ENCODE results near the gene STRA6. TPM values are rescaled to one million over a fixed set of nuclear protein-coding genes. Genes with fewer than 3 reads are reported as not detected.

The STRA6 gene, protein sequence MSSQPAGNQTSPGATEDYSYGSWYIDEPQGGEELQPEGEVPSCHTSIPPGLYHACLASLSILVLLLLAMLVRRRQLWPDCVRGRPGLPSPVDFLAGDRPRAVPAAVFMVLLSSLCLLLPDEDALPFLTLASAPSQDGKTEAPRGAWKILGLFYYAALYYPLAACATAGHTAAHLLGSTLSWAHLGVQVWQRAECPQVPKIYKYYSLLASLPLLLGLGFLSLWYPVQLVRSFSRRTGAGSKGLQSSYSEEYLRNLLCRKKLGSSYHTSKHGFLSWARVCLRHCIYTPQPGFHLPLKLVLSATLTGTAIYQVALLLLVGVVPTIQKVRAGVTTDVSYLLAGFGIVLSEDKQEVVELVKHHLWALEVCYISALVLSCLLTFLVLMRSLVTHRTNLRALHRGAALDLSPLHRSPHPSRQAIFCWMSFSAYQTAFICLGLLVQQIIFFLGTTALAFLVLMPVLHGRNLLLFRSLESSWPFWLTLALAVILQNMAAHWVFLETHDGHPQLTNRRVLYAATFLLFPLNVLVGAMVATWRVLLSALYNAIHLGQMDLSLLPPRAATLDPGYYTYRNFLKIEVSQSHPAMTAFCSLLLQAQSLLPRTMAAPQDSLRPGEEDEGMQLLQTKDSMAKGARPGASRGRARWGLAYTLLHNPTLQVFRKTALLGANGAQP
- total RNA-seq: 30.3 and 47.2 TPM in 2 replicates

DNA sequence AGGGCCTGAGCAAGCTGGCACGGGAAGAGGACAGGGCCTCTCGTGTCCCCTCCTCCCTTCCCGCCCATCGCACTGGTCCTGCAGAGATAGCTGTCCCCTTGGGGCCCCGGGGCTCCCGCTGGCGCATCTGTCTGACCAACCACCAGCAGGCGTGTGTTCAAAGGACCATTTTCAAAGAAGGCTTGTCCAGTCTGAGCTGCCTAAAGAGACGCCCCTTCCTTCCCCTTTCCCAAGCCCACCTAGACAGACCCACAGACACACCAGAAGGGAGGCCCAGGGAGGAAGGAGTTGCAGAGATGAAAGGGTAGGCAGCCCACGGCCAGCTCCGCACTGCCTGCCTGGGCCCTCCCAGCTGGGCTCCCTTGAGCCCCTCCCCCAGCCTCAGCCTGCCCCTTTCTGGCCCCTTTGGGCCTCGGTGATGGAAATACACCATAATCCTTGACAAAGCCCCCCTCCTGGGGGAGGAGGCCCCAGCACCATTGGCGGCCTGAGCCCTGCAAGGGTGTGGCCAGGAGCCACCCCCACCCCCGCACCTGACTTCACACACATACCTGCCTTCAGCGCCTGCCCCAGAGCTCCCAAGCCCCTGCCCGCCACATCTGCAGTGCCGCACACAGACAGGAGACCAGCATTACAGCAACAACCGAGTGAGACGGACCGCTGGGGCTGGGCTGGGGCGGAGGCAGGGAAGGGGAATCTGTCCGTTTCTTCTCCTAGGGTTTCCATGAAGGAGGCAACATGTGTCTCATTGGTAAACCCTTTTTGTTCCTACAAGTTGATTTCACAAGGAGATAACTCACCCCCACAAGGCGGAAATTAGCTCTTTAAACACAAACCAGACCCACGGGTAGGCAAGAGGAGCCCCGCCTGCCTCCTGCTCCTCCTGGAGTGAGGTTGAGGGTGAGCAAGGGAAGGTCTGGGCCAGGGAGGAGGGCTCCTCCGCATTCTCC, at the start of gene STRA6:
STRA6 (minus strand) TSS at position 336 of the 950 bp plus-strand sequence. CDS start 520 bp downstream, outside the sequence.

DNA sequence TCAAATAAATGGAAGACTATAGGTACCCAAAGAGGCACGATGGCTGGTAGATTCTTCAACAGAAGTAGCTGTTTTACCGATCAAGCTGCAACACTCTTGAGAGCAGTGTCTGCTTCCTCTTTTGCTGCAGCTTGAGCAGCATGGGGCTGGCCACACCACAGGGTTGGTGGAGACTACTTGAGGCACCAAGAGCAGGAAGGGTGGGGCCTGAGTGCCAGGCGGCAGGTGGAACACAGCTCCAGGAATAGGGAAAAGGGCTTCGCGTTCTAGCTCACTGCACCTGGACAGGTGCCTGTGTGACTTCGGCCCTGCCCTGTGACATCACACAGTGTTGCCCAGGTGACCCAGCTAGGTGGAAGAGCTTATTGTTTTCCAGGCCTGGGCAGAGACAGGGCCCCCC, 33.4 kb upstream of the STRA6 start, which contains the start of gene CCDC33:
CCDC33 (plus strand) TSS at position 365 of the 400 bp plus-strand sequence. CDS start 394 bp downstream, outside the sequence.

DNA sequence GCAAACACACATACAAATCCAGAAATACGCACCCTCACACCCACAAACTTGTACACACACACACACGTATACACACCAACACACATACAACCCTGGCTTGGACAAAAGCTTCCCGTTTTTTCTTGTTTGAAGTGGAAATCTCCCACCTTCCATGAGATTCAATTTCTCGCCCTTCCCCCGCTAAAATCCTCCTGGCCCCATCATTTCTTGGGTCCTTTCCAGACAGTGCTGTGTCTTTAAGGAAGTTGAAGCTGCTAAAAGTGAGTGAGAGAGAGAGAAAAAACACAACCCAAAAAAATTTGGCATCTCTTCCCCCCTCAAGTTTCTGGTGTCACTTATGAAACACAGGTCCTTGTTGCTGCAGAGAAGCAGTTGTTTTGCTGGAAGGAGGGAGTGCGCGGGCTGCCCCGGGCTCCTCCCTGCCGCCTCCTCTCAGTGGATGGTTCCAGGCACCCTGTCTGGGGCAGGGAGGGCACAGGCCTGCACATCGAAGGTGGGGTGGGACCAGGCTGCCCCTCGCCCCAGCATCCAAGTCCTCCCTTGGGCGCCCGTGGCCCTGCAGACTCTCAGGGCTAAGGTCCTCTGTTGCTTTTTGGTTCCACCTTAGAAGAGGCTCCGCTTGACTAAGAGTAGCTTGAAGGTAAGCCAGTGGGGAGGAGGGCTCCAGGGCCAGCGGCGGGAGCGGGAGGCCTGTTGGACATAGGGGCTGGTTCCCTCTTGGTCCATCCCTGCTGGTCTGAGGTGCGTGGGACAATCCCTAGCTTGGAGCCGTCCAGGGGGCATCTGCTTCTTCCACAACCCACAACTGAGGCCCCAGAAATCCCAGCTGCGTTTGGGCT, 29.0 kb downstream of the STRA6 start, which contains the start of gene ISLR:
ISLR (plus strand) TSS at position 331 of the 839 bp plus-strand sequence. CDS start 1,149 bp downstream, outside the sequence.

DNA sequence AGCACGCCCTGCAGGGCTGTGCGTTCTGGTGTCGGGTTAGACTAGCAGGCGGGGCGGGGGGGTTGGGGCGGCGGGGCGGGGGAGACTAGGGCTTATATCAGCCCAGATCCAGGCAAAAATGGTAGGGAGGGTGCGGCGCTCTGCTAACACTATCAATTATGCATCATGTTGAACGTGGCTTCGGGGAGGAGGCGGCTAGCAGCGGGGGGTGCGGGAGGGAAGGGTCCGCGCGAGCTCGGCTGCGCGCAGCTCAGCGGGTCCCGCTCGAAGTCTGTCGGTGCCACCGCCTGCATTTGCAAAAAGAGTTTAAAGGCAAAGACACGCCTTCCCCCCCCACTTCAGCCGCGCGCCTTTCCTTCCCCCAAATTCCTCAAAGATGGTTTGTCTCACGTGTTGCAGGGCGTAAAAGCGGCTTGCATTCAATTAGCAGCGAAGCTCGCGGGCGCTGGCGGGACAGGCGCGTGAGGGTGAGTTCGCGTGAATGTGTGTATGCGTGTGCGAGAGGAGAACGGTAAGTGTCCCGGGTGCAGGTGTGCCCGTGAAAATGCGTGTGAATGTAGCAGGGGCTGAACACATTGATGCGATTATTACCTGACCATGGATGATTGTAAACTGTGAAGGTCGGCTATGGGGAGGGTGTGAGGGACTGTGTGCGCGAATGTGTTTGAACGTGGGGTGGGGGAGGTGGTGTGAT, 72.3 kb downstream of the STRA6 start, which contains the start of gene ISLR2:
ISLR2 (plus strand) TSS at position 432 of the 694 bp plus-strand sequence. CDS start 2,169 bp downstream, outside the sequence.

Other genes starting within 250 kb of the STRA6 start
- 14.6 and 16.2 TPM in 2 replicates for gene STOML1, start 210.5 kb downstream of the STRA6 start, total RNA-seq
- 34.7 and 61.3 TPM in 2 replicates for gene PML, start 208.1 kb downstream of the STRA6 start, total RNA-seq
- not detected in 2 replicates for gene GOLGA6A, start 120.2 kb downstream of the STRA6 start, total RNA-seq
- gene ISLR2, start 72.2 kb downstream of the STRA6 start, total RNA-seq: 0.60 TPM in 1 of 2 replicates, not detected in the other
- gene ISLR, start 29.1 kb downstream of the STRA6 start, total RNA-seq: 5.3 and 10.4 TPM in 2 replicates
- 0.28 and 0.30 TPM in 2 replicates for gene CCDC33, start 33.5 kb upstream of the STRA6 start, total RNA-seq
- gene CYP11A1, start 164.9 kb upstream of the STRA6 start, total RNA-seq: under 0.01 TPM in 1 of 2 replicates, not detected in the other
- gene SEMA7A, start 231.2 kb upstream of the STRA6 start, total RNA-seq: 35.0 and 86.9 TPM in 2 replicates

Data from smooth muscle cell of the umbilical artery (primary cell).